GM18505 (cell line): ENCODE results near the gene IL1A.
A peak's percentile ranks its signal among the peaks of the same experiment; 100 is the strongest.

Experiments used
- ATAC-seq: cut with Tn5 transposase; IDR thresholded peaks from one replicate; pipeline ENCODE4 v1.9.1; 2021; ENCODE audit not compliant: unreplicated experiment
- POLR2A ChIP-seq: IDR thresholded peaks from 4 replicates; pipeline ENCODE4 v1.6.1; 2011; ENCODE audit warnings: borderline replicate concordance; ENCODE audit not compliant: insufficient read depth, insufficient read length; ENCODE audit errors: extremely low read depth

IL1A gene

DNA sequence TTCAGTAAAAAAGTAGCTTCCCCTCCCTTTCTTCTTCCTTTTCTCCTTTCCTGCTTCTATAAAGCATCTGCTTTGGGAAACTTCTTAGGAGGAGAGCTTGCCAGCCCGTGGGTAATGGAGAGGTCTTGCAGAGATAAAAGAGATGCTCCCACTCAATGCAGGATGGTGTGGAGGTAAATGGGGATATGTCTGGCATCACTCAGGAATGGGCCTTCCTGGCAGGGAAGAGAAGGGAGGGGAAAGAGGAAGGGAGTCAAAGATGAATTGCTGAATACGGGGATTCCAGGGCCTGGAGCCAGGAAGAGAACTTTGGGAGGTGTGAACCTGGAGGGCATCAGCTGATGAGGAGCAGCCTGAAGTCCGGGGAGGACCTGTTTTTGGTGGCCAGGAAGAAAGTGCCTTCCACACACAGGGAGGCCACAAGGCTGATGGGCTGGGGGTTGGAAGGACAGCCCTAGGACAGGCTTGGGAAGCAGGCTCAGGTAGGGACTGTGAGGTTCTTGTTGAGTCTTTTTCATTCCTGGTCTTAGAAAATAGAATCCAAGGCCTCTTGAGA is 27.1 kb upstream of the IL1A start:
- TF ChIP-seq POLR2A: no peak
- ATAC-seq: no peak

DNA sequence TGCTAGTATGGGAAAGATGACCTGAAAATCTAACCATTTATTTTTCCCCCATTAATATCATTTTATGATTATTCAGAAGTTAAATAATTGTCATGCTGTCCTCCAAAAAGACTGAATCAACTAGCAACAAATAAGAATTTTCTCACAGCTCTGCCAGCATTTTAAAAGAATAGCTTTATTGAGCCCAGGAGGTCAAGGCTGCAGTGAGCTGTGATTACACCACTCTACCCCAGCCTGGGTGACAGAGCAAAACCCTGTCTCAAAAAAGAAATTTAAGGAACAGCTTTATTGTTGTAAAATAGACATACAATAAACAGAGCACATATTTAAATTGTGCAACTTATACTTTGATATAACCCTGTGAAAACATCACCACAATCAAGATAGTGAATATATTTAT is 24.8 kb upstream of the IL1A start:
- no peak for TF ChIP-seq POLR2A

DNA sequence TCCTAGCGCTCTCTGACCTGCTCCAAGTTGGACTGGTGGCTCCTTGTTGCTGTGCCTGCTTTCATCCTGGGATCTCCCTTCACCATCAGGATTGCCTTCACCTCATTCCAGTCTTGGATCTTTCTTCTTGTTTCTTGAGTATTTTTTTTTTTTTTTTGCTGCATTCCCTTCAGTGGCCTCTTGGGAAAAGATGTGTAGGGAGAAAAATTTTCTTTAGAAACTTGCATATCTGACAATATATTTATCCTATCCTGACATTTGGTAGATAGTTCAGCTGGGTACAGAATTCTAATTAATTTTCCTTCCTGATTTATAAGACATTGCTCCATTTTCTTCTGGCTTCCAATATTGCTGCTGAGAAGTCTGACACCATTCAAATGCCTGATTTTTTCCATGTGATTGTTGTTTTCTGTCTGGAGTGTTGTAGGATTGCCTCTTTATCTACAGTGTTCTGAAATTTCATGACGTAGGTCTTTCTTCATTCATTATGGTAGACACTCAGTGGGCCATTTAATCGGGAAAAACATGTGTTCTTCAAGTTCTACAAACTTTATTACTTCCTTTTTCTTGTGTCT is 23.0 kb upstream of the IL1A start:
- no peak for ATAC-seq
- TF ChIP-seq POLR2A: no peak

More for the DNA sequence above, 24.8 kb upstream of the IL1A start:
- ATAC-seq: no peak

DNA sequence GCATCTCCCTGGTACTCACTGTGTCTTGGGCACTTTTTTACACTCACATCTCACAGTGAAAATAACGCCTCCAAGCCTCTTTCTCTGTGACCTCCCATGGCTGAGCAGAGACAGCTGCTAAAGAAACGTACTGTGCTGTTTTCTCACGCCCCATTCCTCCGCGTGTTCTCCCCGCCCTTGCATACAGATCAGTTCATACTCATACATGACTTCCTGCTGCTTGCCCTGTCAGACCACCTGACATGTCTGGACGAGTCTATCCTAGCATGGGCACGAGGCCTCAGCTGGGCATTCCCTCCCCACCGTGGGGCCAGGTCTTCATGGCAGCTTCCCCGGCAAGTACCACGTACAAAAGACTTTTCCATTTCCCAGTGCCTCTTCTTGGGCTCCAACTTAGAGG is 21.2 kb upstream of the IL1A start:
- peak; percentile 37 for TF ChIP-seq POLR2A
- peak; percentile 62 for ATAC-seq

DNA sequence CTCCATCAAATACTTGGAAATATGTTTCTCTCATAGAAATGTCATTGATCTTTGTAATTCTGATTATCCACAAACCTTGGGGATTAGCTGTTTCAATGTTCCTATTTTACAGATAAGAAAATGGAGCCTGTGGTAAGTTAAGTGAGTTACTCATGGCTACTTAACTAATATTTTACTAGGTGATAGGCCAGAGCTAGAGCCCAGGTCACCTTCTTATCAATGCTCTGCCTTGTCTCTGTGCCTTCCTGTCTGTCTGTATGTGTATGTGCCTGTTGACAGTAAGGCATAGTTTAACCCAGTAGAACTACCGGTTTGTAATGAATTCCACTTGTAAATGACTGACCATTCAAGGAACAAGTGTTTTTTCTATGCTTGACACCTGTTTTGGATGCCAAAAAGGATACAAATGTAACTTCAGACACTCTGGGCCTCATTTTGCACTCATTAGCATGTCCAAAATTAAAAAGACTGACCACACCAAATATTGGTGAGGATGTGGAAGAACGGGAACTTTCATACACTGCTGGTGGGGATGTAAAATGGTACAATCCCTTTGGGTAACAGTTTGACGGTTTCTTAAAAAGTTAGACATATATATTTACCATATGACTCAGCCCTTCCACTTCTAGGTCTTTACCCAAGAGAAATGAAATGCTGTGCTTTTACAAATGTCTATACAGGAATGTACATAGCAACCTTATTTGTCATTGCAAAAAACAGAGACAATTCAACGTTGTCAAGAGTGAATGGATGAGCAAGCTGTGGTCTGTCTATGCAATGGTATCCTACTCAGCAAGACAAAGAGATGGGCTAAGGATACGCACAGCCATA is 19.6 kb upstream of the IL1A start:
- no peak for ATAC-seq
- TF ChIP-seq POLR2A: no peak

DNA sequence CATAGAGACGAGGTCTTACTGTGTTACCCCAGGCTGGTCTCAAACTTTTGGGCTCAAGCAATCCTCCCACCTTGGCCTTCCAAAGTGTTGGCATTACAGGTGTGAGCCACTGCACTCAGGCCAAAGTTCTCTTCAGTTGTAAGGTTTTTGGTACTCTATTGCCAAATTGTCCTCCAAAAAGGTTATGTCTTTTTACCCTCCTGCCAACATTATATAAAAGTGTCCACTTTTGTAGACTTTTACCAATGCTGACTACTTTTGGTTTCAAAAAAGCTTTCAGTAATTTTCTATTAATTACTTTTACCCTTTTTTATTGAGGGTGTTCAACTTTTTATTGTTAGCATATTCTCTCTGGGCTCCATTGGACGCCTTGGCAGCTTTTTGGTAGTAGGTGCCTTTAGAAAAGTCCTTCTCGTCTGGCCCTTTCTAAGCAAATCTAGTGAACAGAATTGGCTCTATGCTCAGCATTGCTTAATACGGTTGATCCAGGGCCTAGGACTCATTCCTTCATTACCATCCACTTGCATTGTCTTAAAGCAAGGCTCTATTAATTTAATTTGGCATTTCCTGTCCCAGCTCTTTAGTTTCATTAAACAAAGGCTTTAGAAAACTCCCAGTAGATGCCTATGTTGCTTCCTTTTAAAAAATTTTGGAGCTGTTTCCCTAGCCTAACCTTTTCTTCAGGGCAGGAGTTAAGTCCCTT is 16.7 kb upstream of the IL1A start:
- no peak for ATAC-seq
- no peak for TF ChIP-seq POLR2A

DNA sequence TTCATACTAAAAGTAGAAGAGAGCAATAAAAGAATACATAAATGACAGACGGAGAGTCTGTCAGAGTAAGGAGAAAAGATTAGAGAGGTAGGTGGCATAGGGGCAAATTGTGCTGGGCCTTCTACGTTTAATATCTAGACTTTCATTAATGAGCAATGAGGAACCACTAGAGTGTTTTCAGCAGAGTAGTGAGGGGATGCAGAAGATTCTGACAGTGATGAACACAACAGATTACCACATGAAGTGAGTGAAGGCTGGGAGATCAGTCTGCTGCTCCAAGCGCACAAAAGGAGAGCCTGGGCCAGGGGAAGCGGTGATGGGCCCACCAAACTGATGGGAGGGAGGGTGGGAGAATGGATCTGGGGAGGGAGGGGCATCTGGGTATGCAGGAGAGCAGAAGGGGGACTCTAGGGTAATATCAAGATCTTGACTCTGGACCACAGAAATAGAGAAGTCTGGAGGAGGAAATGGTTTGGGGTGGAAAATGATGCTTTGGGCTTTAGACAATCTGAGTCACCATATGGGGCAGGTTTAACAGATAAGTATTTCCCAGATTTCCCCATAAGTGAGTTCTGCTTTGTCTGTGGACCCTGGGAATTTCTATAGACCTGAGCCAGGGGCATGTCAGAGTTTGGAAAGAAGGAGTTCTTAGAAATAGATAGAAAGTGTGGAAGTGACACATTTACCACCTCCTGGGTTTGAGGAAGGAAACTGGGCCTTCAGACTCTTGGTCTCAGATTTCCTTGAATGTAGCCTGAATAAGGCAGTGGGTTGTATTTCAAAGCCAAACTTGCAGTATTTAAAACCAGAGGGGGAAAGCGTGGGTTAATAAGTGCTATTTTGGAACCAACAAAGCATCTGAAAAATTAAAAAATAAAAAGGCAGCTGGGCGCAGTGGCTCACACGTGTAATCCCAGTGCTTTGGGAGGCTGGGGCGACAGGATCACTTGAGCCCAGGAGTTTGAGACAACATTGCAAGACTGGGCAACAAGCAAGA is 15.0 kb upstream of the IL1A start:
- no peak for ATAC-seq
- TF ChIP-seq POLR2A: no peak

DNA sequence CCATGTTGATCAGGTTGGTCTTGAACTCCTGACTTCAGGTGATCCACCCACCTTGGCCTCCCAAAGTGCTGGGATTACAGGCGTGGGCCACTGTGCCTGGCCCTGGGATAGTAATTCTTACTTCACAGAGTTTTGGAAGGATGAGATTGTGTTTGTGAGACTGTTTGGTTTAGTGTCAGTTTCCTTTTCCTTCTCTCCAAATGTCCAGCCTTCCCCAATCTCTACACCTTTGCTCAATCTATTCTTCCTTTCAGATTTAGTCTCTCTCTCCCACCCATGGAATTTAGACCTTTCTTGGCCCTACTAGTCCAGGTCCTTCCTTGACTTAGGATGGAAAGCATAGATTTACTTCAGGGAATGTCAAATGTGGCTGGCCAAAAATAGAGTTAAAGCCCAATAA is 12.2 kb upstream of the IL1A start:
- ATAC-seq: no peak
- TF ChIP-seq POLR2A: no peak

DNA sequence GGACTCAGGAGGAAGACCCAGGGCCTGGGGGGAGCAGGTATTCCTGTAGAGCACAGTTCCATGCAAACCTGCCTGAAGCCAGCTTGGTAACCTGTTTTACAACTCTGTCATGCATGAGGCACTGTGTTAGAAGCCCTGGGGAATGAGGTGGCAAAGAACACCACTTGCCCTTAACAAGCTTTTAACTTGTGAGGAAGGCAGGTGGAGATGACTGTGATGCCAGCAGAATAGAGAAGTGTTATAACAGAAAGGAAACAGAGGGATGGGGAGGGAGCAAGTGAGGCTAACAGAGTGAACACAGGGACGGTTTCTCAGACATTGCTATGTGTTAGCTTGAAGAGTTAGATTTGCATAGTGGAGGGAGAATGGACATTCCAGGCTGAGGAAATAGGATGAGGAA is 11.5 kb upstream of the IL1A start:
- ATAC-seq: no peak
- no peak for TF ChIP-seq POLR2A

DNA sequence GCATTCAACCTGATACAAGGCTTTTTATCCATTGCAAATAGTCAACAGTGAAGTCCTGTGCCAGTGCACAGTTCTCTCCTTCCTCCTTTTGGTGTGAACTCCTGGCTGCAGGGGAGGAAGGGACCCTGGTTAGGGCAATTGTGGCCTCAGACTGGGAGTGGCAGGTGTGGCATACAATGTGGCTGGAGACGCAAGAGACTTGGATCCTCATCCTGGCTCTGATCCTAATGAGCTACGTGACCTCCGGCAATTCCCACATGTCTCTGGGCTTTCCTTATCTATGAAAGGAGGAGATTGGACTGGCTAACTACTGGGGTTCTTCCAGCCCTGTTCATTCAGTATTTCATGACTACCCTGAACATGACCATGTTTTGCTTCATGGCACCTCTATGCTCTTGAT is 10.5 kb upstream of the IL1A start:
- ATAC-seq: no peak
- no peak for TF ChIP-seq POLR2A

DNA sequence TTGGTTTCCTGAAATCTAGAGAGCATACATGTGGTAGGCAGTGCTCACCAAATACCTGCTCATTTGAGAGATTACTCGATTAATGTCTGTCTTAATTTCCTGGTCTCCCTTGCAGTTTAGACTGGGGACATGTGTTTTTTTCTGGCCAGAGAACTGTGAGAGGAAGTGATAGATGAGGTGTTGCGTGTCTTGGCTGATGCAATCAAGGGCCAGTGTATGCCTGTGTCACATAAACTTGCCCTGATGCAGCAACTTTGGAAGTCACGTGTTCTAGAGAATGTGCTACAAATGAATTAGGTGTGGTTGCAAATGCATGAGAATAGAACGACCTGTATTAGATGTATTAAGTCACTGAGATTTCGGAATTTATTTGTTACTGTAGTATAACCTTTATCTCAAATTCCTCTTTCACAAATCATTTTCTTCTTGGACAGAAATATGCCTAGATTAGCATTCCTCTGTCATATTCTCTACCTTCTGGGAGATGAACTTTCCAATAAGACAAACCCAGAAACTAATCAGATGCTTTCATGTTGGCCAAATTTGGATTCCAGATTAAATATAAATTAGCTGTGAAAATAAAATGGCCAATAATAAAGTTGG is 9.9 kb upstream of the IL1A start:
- TF ChIP-seq POLR2A: no peak
- no peak for ATAC-seq

DNA sequence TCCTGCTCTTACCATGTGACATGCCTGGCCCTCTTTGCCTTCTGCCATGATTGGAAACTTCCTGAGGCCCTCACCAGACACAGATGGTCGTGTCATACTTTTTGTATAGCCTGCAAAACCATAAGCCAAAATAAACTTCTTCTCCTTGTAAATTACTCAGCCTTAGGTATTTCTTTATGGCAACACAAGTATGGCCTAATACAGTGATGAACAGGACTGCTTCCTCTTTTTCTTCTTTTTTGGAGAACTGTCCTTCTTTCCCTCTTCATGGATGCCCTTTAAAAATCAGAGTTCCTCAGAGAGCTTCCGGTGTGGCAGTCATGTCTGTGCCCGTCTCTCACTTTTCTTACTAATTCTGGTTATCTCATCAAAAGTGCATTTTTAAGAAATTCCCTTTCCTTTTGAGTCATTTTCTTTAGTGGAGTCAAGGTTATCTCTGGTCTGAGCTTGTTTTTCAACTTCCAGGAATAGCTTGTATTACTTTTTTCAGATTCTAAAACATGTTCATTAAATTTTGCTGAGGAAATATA is 9.2 kb upstream of the IL1A start:
- no peak for ATAC-seq

More for the DNA sequence above, 9.2 kb upstream of the IL1A start:
- no peak for TF ChIP-seq POLR2A
